Neuronal stem cell (in vitro differentiated cells): ENCODE results near the gene CFAP61.

Experiments
- DNase-seq: peaks from one replicate; pipeline ENCODE4 v3.0.0-alpha.2; 2013; ENCODE audit warnings: low spot score
- H2AFZ ChIP-seq: one replicate; pipeline ENCODE4 v1.6.1; 2013; ENCODE audit warnings: mild to moderate bottlenecking, low read length, inconsistent platforms
- H2AK5ac ChIP-seq: 2 replicates; pipeline ENCODE4 v1.6.1; 2013; ENCODE audit warnings: low read depth, mild to moderate bottlenecking, inconsistent platforms, low read length, moderate library complexity, mixed read lengths
- H2BK120ac ChIP-seq: 2 replicates; pipeline ENCODE4 v1.6.1; 2013; ENCODE audit warnings: low read depth, mild to moderate bottlenecking, inconsistent platforms, low read length, moderate library complexity, mixed read lengths
- H2BK12ac ChIP-seq: one replicate; pipeline ENCODE4 v1.6.1; 2013; ENCODE audit warnings: low read length, inconsistent platforms
- H2BK15ac ChIP-seq: 2 replicates; pipeline ENCODE4 v1.6.1; 2013; ENCODE audit warnings: mild to moderate bottlenecking, low read length, inconsistent platforms, mixed read lengths
- H2BK5ac ChIP-seq: one replicate; pipeline ENCODE4 v1.6.1; 2013; ENCODE audit warnings: inconsistent platforms, mild to moderate bottlenecking, low read length, moderate library complexity
- H3K14ac ChIP-seq: one replicate; pipeline ENCODE4 v1.6.1; 2013; ENCODE audit warnings: low read length, inconsistent platforms
- H3K18ac ChIP-seq: 2 replicates; pipeline ENCODE4 v1.6.1; 2013; ENCODE audit warnings: low read length, inconsistent platforms
- H3K23ac ChIP-seq: 2 replicates; pipeline ENCODE4 v1.6.1; 2013; ENCODE audit warnings: low read depth, mild to moderate bottlenecking, mixed read lengths, low read length, inconsistent platforms; ENCODE audit not compliant: poor library complexity
- H3K27ac ChIP-seq: replicated peaks from 3 replicates; pipeline ENCODE4 v1.5.1; 2013; ENCODE audit warnings: low read length, inconsistent platforms
- H3K27me3 ChIP-seq, 3 experiments: 2 replicates each; pipeline ENCODE4 v1.6.1; 2013; ENCODE audit warnings: low read length in 3 of 3, mild to moderate bottlenecking in 2 of 3, inconsistent platforms in 1 of 3, low read depth in 1 of 3, mixed read lengths in 1 of 3, moderate library complexity in 1 of 3; ENCODE audit not compliant: control insufficient read depth in 3 of 3, insufficient read depth in 3 of 3
- H3K36me3 ChIP-seq, 2 donors: replicated peaks in 1 of 2; 2 replicates each; pipeline ENCODE4 v1.6.1; 2013; ENCODE audit warnings: low read length in 2 of 2; ENCODE audit not compliant: control insufficient read depth in 2 of 2, insufficient read depth in 2 of 2
- H3K4ac ChIP-seq: 2 replicates; pipeline ENCODE4 v1.6.1; 2013; ENCODE audit warnings: inconsistent platforms, mild to moderate bottlenecking, low read length, moderate library complexity
- H3K4me1 ChIP-seq, 2 donors: 1 replicate in 1 of 2; 2 replicates in 1 of 2; pipeline ENCODE4 v1.6.1; 2013; ENCODE audit warnings: low read length in 2 of 2, low read depth in 1 of 2; ENCODE audit not compliant: control insufficient read depth in 2 of 2, insufficient read depth in 1 of 2
- H3K4me2 ChIP-seq: one replicate; pipeline ENCODE4 v1.6.1; 2013; ENCODE audit warnings: mild to moderate bottlenecking, low read length, inconsistent platforms; ENCODE audit not compliant: insufficient read depth, poor library complexity, severe bottlenecking
- H3K4me3 ChIP-seq, 2 donors: 2 replicates each; pipeline ENCODE4 v1.5.1; 2013; ENCODE audit warnings: low read length in 2 of 2, mild to moderate bottlenecking in 2 of 2, inconsistent platforms in 1 of 2, moderate library complexity in 1 of 2
- H3K79me1 ChIP-seq: one replicate; pipeline ENCODE4 v1.6.1; 2013; ENCODE audit warnings: low read depth, mild to moderate bottlenecking, inconsistent platforms, low read length, moderate library complexity
- H3K9ac ChIP-seq: one replicate; pipeline ENCODE4 v1.6.1; 2013; ENCODE audit warnings: mild to moderate bottlenecking, low read depth, low read length, inconsistent platforms; ENCODE audit not compliant: poor library complexity
- H3K9me3 ChIP-seq, 2 donors: replicated peaks in 1 of 2; 2 replicates each; pipeline versions ENCODE3 to v1.6.1; 2013; ENCODE audit warnings: low read length in 2 of 2, mild to moderate bottlenecking in 2 of 2, inconsistent platforms in 1 of 2, low read depth in 1 of 2, mixed read lengths in 1 of 2, moderate library complexity in 1 of 2; ENCODE audit not compliant: control insufficient read depth in 2 of 2, insufficient read depth in 1 of 2
- H4K8ac ChIP-seq: one replicate; pipeline ENCODE4 v1.6.1; 2013; ENCODE audit warnings: low read depth, mild to moderate bottlenecking, inconsistent platforms, low read length, moderate library complexity
- H4K91ac ChIP-seq: one replicate; pipeline ENCODE4 v1.6.1; 2013; ENCODE audit warnings: low read length, low read depth, mild to moderate bottlenecking, inconsistent platforms; ENCODE audit not compliant: poor library complexity
- WGBS, 2 donors: extraction: QIAGEN DNeasy Blood & Tissue Kit; methylation state at CpG; one replicate each; pipeline ENCODE4 v1.1.7; 2013; ENCODE audit warnings: missing lambda C conversion rate in 2 of 2, mixed read lengths in 1 of 2; ENCODE audit not compliant: insufficient read length in 2 of 2, insufficient replicate concordance in 1 of 2; ENCODE audit errors: extremely low coverage in 2 of 2; 5-methylcytosine and 5-hydroxymethylcytosine counted together

Gene CFAP61

DNA sequence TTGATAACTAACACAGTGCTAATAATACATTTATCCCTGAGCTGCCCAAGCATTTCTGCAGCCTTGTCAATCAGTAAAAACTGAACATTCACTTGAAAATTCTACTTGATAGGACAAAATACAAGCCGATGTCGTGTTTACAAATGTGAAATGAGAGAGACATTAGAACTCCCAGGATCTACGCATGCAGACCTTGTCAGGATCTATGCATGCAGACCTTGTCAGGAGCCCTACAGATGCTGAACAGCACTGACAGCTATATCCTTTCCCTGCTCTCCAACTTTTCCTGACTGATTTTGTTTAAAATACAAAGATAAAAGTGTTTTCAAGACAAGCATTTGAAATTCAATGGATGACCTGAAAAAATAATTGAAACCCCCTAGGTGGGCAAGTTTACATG, 344.5 kb downstream of the CFAP61 start:
- Histone ChIP-seq H3K9me3 (no peaks in the 10 kb centered on the region), H3K23ac (no peak overlapping the region), H3K4ac (no peak overlapping the region), H2BK120ac (no peak overlapping the region), H2AFZ (no peak overlapping the region), H3K79me1 (no peaks in the 10 kb centered on the region), H3K18ac (no peak overlapping the region), H3K14ac (no peak overlapping the region), H3K27ac (no peak overlapping the region), H4K8ac (no peak overlapping the region), H3K4me2 (no peak overlapping the region), H4K91ac (no peak overlapping the region), H3K9ac (no peak overlapping the region), H3K36me3 (peaks cover 2 to 4% of the 10 kb centered on the region in 2 donors), H2BK15ac (no peak overlapping the region), H3K4me3 (no peak overlapping the region), H2AK5ac (no peak overlapping the region), H3K4me1 (peaks cover 17 to 21% of the 10 kb centered on the region in 2 donors), H2BK5ac (no peak overlapping the region), H3K27me3 (peaks cover 0 to 32% (median 0%) of the 10 kb centered on the region in 3 experiments), H2BK12ac (no peak overlapping the region)
- DNase-seq = no peak
- WGBS, 2 donors = no CpG with 5 or more reads among the region's 3 CpGs

GRCh38 chr20:20398123-20398522, 345.8 kb downstream of the CFAP61 start:
- Histone ChIP-seq H2BK12ac (no peak overlapping the region), H3K36me3 (no peaks in the 10 kb centered on the region), H4K91ac (no peak overlapping the region), H3K9me3 (no peaks in the 10 kb centered on the region), H3K4ac (no peak overlapping the region), H2BK120ac (no peak overlapping the region), H2BK15ac (no peak overlapping the region), H3K23ac (no peak overlapping the region), H2AFZ (no peak overlapping the region), H3K14ac (no peak overlapping the region), H3K18ac (no peak overlapping the region), H4K8ac (no peak overlapping the region), H3K27me3 (peaks cover 0 to 27% (median 0%) of the 10 kb centered on the region in 3 experiments), H3K4me2 (no peak overlapping the region), H3K79me1 (no peaks in the 10 kb centered on the region), H2AK5ac (no peak overlapping the region), H3K27ac (no peak overlapping the region), H3K4me3 (no peak overlapping the region), H2BK5ac (no peak overlapping the region), H3K9ac (no peak overlapping the region), H3K4me1 (peaks cover 17 to 21% of the 10 kb centered on the region in 2 donors)
- no peak for DNase-seq
- WGBS, 2 donors = no CpG with 5 or more reads among the region's 7 CpGs

GRCh38 chr20:20399531-20400500, 347.5 kb downstream of the CFAP61 start:
- H3K14ac ChIP-seq = peak overlapping the region; percentile 42
- H4K91ac ChIP-seq = no peak overlapping the region
- H2BK5ac ChIP-seq = no peak overlapping the region
- H3K9ac ChIP-seq = no peak overlapping the region
- H2AK5ac ChIP-seq = peak overlapping the region; percentile 14
- no peak overlapping the region for H3K4me2 ChIP-seq
- peaks cover 0 to 24% (median 0%) of the 10 kb centered on the region in 3 experiments for H3K27me3 ChIP-seq
- no peak overlapping the region for H2BK15ac ChIP-seq
- H3K36me3 ChIP-seq = no peaks in the 10 kb centered on the region
- DNase-seq = no peak
- no peak overlapping the region for H3K23ac ChIP-seq
- no peak overlapping the region for H3K4ac ChIP-seq
- no peak overlapping the region for H2BK12ac ChIP-seq
- H3K27ac ChIP-seq = no peak overlapping the region
- no peak overlapping the region for H4K8ac ChIP-seq
- H2BK120ac ChIP-seq = no peak overlapping the region
- H3K79me1 ChIP-seq = no peaks in the 10 kb centered on the region
- H3K4me1 ChIP-seq = peaks cover 17 to 21% of the 10 kb centered on the region in 2 donors
- no peak overlapping the region for H3K18ac ChIP-seq
- no peaks in the 10 kb centered on the region for H3K9me3 ChIP-seq
- no peak overlapping the region for H2AFZ ChIP-seq
- no CpG with 5 or more reads among the region's 13 CpGs for WGBS, 2 donors
- no peak overlapping the region for H3K4me3 ChIP-seq

GRCh38 chr20:20401991-20402390, 349.7 kb downstream of the CFAP61 start:
- Histone ChIP-seq H4K8ac (no peak overlapping the region), H3K79me1 (no peaks in the 10 kb centered on the region), H3K27me3 (peaks cover 0 to 19% (median 0%) of the 10 kb centered on the region in 3 experiments), H4K91ac (no peak overlapping the region), H3K14ac (no peak overlapping the region), H3K4me2 (no peak overlapping the region), H2BK15ac (no peak overlapping the region), H3K4me3 (no peak overlapping the region), H3K4me1 (peaks cover 0 to 6% of the 10 kb centered on the region in 2 donors), H2BK12ac (no peak overlapping the region), H3K9ac (no peak overlapping the region), H3K23ac (no peak overlapping the region), H2AK5ac (no peak overlapping the region), H3K27ac (no peak overlapping the region), H3K18ac (no peak overlapping the region), H2BK5ac (no peak overlapping the region), H2BK120ac (no peak overlapping the region), H3K36me3 (no peaks in the 10 kb centered on the region), H3K9me3 (no peaks in the 10 kb centered on the region), H2AFZ (no peak overlapping the region), H3K4ac (no peak overlapping the region)
- no peak for DNase-seq
- no CpG with 5 or more reads among the region's 3 CpGs for WGBS, 2 donors
